Measurements from ENCODE around the gene RNF151. TPM values are rescaled to one million over a fixed set of nuclear protein-coding genes. Genes with fewer than 3 reads are reported as not detected.

RNF151 gene
- total and polyA plus RNA-seq, 2 of the 13 experiments (the other 11 are each of a cell fraction or from before 2014, with no cell fraction given): not detected

- no peak for TF ChIP-seq CCDC6 (CRISPR knock-in tag; IDR thresholded peaks at IDR 0.05)
- TF ChIP-seq ZSCAN5A (CRISPR knock-in tag; IDR thresholded peaks at IDR 0.05; ENCODE audit: borderline replicate concordance): no peak
- no peak for TF ChIP-seq REST (IDR thresholded peaks at IDR 0.05; ENCODE audit: borderline replicate concordance in 1 of 2, low read depth in 1 of 2, low read length in 2 of 2)
- TF ChIP-seq KLF12 (CRISPR knock-in tag; IDR thresholded peaks at IDR 0.05; ENCODE audit: borderline replicate concordance): no peak
- TF ChIP-seq ARID4A (CRISPR knock-in tag; IDR thresholded peaks at IDR 0.05; ENCODE audit: borderline replicate concordance): peak; percentile 58; the same call in 1 of the 2 replicates
- TF ChIP-seq KDM1A (CRISPR knock-in tag; IDR thresholded peaks at IDR 0.05): no peak
- TF ChIP-seq ZNF652 (CRISPR knock-in tag; IDR thresholded peaks at IDR 0.05; ENCODE audit: borderline replicate concordance, low read depth): no peak
- no peak for TF ChIP-seq CREB3 (CRISPR knock-in tag; IDR thresholded peaks at IDR 0.05)
- no peak for TF ChIP-seq SIX1 (CRISPR knock-in tag; IDR thresholded peaks at IDR 0.05; ENCODE audit: borderline replicate concordance)
- no peak for TF ChIP-seq MYPOP (CRISPR knock-in tag; IDR thresholded peaks at IDR 0.05)
- peak; percentile 38; the same call in 1 of the 2 replicates for TF ChIP-seq SIN3A (IDR thresholded peaks at IDR 0.05; ENCODE audit: borderline replicate concordance, low read depth, low read length)
- TF ChIP-seq TFDP1 (CRISPR knock-in tag; IDR thresholded peaks at IDR 0.05; ENCODE audit: borderline replicate concordance): peak; percentile 69
- TF ChIP-seq ZNF761 (CRISPR knock-in tag; conservative IDR thresholded peaks at IDR 0.05): no peak
- peak; percentile 20; the same call in 1 of the 2 replicates for TF ChIP-seq SALL1 (CRISPR knock-in tag; IDR thresholded peaks at IDR 0.05)
- no peak for TF ChIP-seq RFXANK (CRISPR knock-in tag; IDR thresholded peaks at IDR 0.05)
- no peak for TF ChIP-seq ETV5 (CRISPR knock-in tag; IDR thresholded peaks at IDR 0.05; ENCODE audit: borderline replicate concordance)
- no peak for TF ChIP-seq ZFX (CRISPR knock-in tag; IDR thresholded peaks at IDR 0.05; ENCODE audit: low read depth)
Observed at GRCh38 chr16:2008631-2009163, 42.0 kb downstream of the RNF151 start (continued).

Measured in HepG2 (cell line).